ENCODE results near the gene HS6ST3. TPM values are rescaled to one million over a fixed set of nuclear protein-coding genes. Genes with fewer than 3 reads are reported as not detected.

HS6ST3 gene
- total and polyA plus RNA-seq, 9 of the 15 experiments (the other 6 are each of a cell fraction or from before 2014, with no cell fraction given) = not detected

DNA sequence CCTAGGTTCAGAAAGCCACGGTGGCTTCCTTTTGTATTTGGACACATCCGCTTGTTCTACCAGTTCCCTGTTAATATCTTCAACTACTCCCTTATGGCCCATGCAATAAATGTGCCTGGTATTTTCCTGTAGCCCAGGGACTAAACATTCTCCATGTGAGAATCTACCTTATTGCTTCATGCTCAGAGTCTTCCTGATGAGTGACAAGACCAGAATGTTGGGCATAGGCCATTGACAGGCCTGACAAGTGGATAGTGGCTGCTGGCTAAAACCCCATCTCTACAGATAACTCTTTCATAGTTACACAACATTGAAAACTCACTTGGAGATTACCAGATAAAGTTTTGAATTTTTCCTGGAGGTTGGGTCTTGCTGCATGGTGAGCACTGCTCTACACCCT lies 449.9 kb downstream of the HS6ST3 start (continued):
- TF ChIP-seq THAP7 (CRISPR knock-in tag; IDR thresholded peaks at IDR 0.05) (no peak), RCOR1 (IDR thresholded peaks at IDR 0.05; ENCODE audit: borderline replicate concordance in 1 of 2, low read depth in 2 of 2, low read length in 2 of 2) (no peak), FOXA3 (CRISPR knock-in tag; conservative IDR thresholded peaks at IDR 0.05 in 1 of 2, IDR thresholded peaks at IDR 0.05 in 1 of 2) (no peak)

DNA sequence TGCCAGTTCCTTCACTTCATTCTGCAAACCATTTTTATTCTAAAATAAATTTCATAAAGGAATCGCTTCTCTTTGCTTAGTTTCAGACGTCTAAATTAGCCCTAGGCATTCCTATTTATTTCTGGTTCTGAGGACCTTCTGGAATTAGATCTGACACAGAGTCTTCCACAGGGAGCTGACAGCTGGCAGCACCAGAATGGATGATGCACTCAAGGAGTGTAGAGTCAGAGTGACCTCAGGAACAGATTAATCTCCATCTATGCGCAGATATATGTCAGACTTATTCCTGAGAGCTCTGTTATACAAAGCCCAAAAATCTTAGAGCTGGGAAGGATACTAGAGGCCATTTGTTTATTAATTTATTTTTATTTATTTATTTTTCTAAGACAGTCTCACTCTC lies 450.8 kb downstream of the HS6ST3 start:
- no peak overlapping the region for H3K9ac ChIP-seq (ENCODE audit: insufficient read depth in 1 of 2, low read depth in 2 of 2, low read length in 2 of 2)
- no TSS peak for BruUV-seq (replicated peaks)
- H3K4me2 ChIP-seq (ENCODE audit: insufficient read depth, low read length) = no peak overlapping the region
- H3K9me3 ChIP-seq (replicated peaks; ENCODE audit: control insufficient read depth, insufficient read depth, low read depth, low read length) = no peaks in the 10 kb centered on the region
- H3K27ac ChIP-seq (ENCODE audit: extremely low read depth, low read depth, low read length) = no peak overlapping the region
- ATAC-seq = no peak
- POLR2A ChIA-PET = no interaction called here
- H3K79me2 ChIP-seq (ENCODE audit: control insufficient read depth, insufficient read depth, low read length) = no peaks in the 10 kb centered on the region
- H3K4me3 ChIP-seq = no peak overlapping the region
- intact Hi-C loops (cut with micrococcal nuclease) = no loop called here
- no peaks in the 10 kb centered on the region for H3K36me3 ChIP-seq (ENCODE audit: control insufficient read depth, insufficient read depth, low read length)
- no peaks in the 10 kb centered on the region for H3K27me3 ChIP-seq (ENCODE audit: control insufficient read depth in 2 of 2, insufficient read depth in 2 of 2, low read length in 2 of 2)
- in situ Hi-C loops (cut with MboI) = no loop called here
- WGBS (ENCODE audit: insufficient coverage, low coverage, missing lambda C conversion rate) = 0% methylated on average over 3 of the region's 3 CpGs
- no peak for DNase-seq (ENCODE audit: extremely low read depth in 1 of 4, low spot score in 3 of 4)
- no peaks in the 10 kb centered on the region for H3K4me1 ChIP-seq (replicated peaks in 1 of 2; ENCODE audit: control insufficient read depth in 2 of 2, insufficient read depth in 2 of 2, low read length in 2 of 2)
- no peak overlapping the region for H2AFZ ChIP-seq (ENCODE audit: low read depth, low read length)
- CTCF ChIA-PET (ENCODE audit: low intra/inter-chr PET ratio) = no interaction called here
- no peaks in the 10 kb centered on the region for H4K20me1 ChIP-seq (replicated peaks; ENCODE audit: control insufficient read depth, insufficient read depth, low read length)
- no peaks in the 10 kb centered on the region for H3K9me1 ChIP-seq (ENCODE audit: control insufficient read depth, insufficient read depth, low read length)
- no peak for FAIRE-seq
- TF ChIP-seq SMARCC2 (IDR thresholded peaks at IDR 0.05; ENCODE audit: low read depth) (no peak), HEY1 (CRISPR knock-in tag; IDR thresholded peaks at IDR 0.05; ENCODE audit: borderline replicate concordance) (no peak), NCOR1 (IDR thresholded peaks at IDR 0.05) (no peak), ZNF277 (CRISPR knock-in tag; IDR thresholded peaks at IDR 0.05; ENCODE audit: borderline replicate concordance) (no peak), PYGO2 (tag; IDR thresholded peaks at IDR 0.05) (no peak), BCLAF1 (IDR thresholded peaks at IDR 0.05; ENCODE audit: borderline replicate concordance in 1 of 2, control insufficient read depth in 1 of 2, low read depth in 2 of 2, low read length in 1 of 2) (no peak), ZNF584 (CRISPR knock-in tag; IDR thresholded peaks at IDR 0.05; ENCODE audit: low read depth) (no peak), DMBX1 (CRISPR knock-in tag; IDR thresholded peaks at IDR 0.05; ENCODE audit: borderline replicate concordance) (no peak), ARID3A (IDR thresholded peaks at IDR 0.05; ENCODE audit: borderline replicate concordance, low read depth, low read length) (no peak), ELF2 (CRISPR knock-in tag; IDR thresholded peaks at IDR 0.05) (no peak), SAFB2 (IDR thresholded peaks at IDR 0.05; ENCODE audit: borderline replicate concordance, low read depth, low read length, severe bottlenecking) (no peak)
